Esophagus mucosa (tissue), 1 donor: ENCODE measurements around the gene H2BK1. TPM values are rescaled to one million over a fixed set of nuclear protein-coding genes. Genes with fewer than 3 reads are reported as not detected.

ENCODE experiments used
- ATAC-seq: fragments of 200-7000 bp; cut with Tn5 transposase; one replicate; pipeline ENCODE4 v1.9.1; 2020
- total RNA-seq: library from RNA; stranded (reverse); gene quantifications from one replicate; pipeline ENCODE4 v1.2.4, GENCODE V29; 2023
- donor health status: DM: yes; HTN: yes; CAD: no.

The H2BK1 gene
- total RNA-seq, 1 donor from 2014 or later = not detected

GRCh38 chr7:151245360-151246101 is 35.2 kb upstream of the H2BK1 start:
- peak; percentile 3 for ATAC-seq

- no peak for ATAC-seq
Observed at GRCh38 chr7:151244841-151245346, 34.6 kb upstream of the H2BK1 start.

GRCh38 chr7:151244196-151244840 is 34.0 kb upstream of the H2BK1 start:
- no peak for ATAC-seq

GRCh38 chr7:151243408-151244195 is 33.3 kb upstream of the H2BK1 start:
- no peak for ATAC-seq

- ATAC-seq = no peak
Observed at GRCh38 chr7:151243045-151243349, 32.7 kb upstream of the H2BK1 start.

- no peak for ATAC-seq
Observed at GRCh38 chr7:151242159-151243044, 32.1 kb upstream of the H2BK1 start.

GRCh38 chr7:151241755-151242096 is 31.4 kb upstream of the H2BK1 start:
- ATAC-seq = no peak

- ATAC-seq = no peak
Observed at GRCh38 chr7:151240942-151241754, 30.9 kb upstream of the H2BK1 start.

GRCh38 chr7:151240536-151240935 is 30.2 kb upstream of the H2BK1 start:
- ATAC-seq = no peak

- ATAC-seq = no peak
Observed at GRCh38 chr7:151239837-151240459, 29.7 kb upstream of the H2BK1 start.

GRCh38 chr7:151238924-151239836 is 28.9 kb upstream of the H2BK1 start:
- no peak for ATAC-seq

- no peak for ATAC-seq
Observed at GRCh38 chr7:151238190-151238810, 28.0 kb upstream of the H2BK1 start.

- no peak for ATAC-seq
Observed at GRCh38 chr7:151237244-151238189, 27.2 kb upstream of the H2BK1 start.

GRCh38 chr7:151236406-151236805 is 26.1 kb upstream of the H2BK1 start:
- no peak for ATAC-seq

GRCh38 chr7:151235091-151235787 is 25.0 kb upstream of the H2BK1 start:
- ATAC-seq = no peak

- no peak for ATAC-seq
Observed at GRCh38 chr7:151233804-151234203, 23.5 kb upstream of the H2BK1 start.

- peak; percentile 62 for ATAC-seq
Observed at GRCh38 chr7:151232917-151233701, 22.8 kb upstream of the H2BK1 start.
